Natural killer cell (primary cell): ENCODE measurements around the gene ZNF800. TPM values are rescaled to one million over a fixed set of nuclear protein-coding genes. Genes with fewer than 3 reads are reported as not detected.

Experiments
- ATAC-seq, 3 donors: fragments of 150-1000 bp in 2 of 3; fragments of 200-7000 bp in 1 of 3; cut with Tn5 transposase; 1 replicate in 1 of 3; 2 replicates in 2 of 3; pipeline ENCODE4 v1.10.0; 2021; ENCODE audit warnings: mild to moderate bottlenecking in 2 of 3, moderate library complexity in 2 of 3
- DNase-seq, 2 donors: peaks; one replicate each; pipeline versions ENCODE4 v3.0.0 to v3.0.0-alpha.2; 2013 to 2021; ENCODE audit warnings: mixed read lengths in 1 of 2
- H3K27ac ChIP-seq: one replicate; pipeline ENCODE4 v1.5.1; 2013; ENCODE audit warnings: mild to moderate bottlenecking, low read length
- H3K27me3 ChIP-seq: one replicate; pipeline ENCODE4 v1.6.1; 2013; ENCODE audit warnings: low read length; ENCODE audit not compliant: control insufficient read depth, insufficient read depth
- H3K36me3 ChIP-seq: one replicate; pipeline ENCODE4 v1.6.1; 2013; ENCODE audit warnings: low read length; ENCODE audit not compliant: control insufficient read depth, insufficient read depth
- H3K4me1 ChIP-seq: one replicate; pipeline ENCODE4 v1.6.1; 2013; ENCODE audit warnings: low read length; ENCODE audit not compliant: control insufficient read depth, insufficient read depth
- H3K4me3 ChIP-seq: one replicate; pipeline ENCODE4 v1.5.1; 2013; ENCODE audit warnings: low read length
- H3K9me3 ChIP-seq: one replicate; pipeline ENCODE4 v1.6.1; 2013; ENCODE audit warnings: low read length; ENCODE audit not compliant: control insufficient read depth, insufficient read depth
- H3K27ac Mint-ChIP-seq, 2 donors: one replicate each; pipeline ENCODE4 v1.8.0; 2022; ENCODE audit warnings: mild to moderate bottlenecking in 2 of 2, mixed read lengths in 2 of 2, moderate library complexity in 1 of 2
- H3K27me3 Mint-ChIP-seq, 2 donors: one replicate each; pipeline ENCODE4 v1.8.0; 2022; ENCODE audit warnings: low read depth in 2 of 2, mixed read lengths in 2 of 2
- H3K36me3 Mint-ChIP-seq: one replicate; pipeline ENCODE4 v1.8.0; 2022; ENCODE audit warnings: mixed read lengths
- H3K4me1 Mint-ChIP-seq, 2 donors: one replicate each; pipeline ENCODE4 v1.8.0; 2022; ENCODE audit warnings: mixed read lengths in 2 of 2
- H3K4me3 Mint-ChIP-seq: one replicate; pipeline ENCODE4 v1.8.0; 2022; ENCODE audit warnings: mild to moderate bottlenecking, moderate library complexity, mixed read lengths
- H3K9me3 Mint-ChIP-seq, 2 donors: one replicate each; pipeline ENCODE4 v1.8.0; 2022; ENCODE audit warnings: mixed read lengths in 2 of 2
- WGBS: methylation state at CpG from one replicate; pipeline ENCODE4 v1.1.7; 2013; ENCODE audit warnings: missing lambda C conversion rate; ENCODE audit not compliant: insufficient coverage; 5-methylcytosine and 5-hydroxymethylcytosine counted together
- intact Hi-C: fragments of 100-400 bp; cut with micrococcal nuclease; formaldehyde crosslinking; loops from one replicate; pipeline ENCODE4 v1.14.2; 2022
- total RNA-seq, 4 donors: library from RNA; stranded (reverse); fragments of 120-200 nt in 1 of 4; gene quantifications; one replicate each; pipeline versions ENCODE4 v1.2.3 to v1.2.4, GENCODE V29; 2013 to 2022
- TF ChIP-seq, protein P1 (sequence below): fragments of 200-600 bp; IDR thresholded peaks from one replicate; pipeline ENCODE4 v1.8.0; 2022; ENCODE audit warnings: antibody characterized with exemption

Gene ZNF800, protein sequence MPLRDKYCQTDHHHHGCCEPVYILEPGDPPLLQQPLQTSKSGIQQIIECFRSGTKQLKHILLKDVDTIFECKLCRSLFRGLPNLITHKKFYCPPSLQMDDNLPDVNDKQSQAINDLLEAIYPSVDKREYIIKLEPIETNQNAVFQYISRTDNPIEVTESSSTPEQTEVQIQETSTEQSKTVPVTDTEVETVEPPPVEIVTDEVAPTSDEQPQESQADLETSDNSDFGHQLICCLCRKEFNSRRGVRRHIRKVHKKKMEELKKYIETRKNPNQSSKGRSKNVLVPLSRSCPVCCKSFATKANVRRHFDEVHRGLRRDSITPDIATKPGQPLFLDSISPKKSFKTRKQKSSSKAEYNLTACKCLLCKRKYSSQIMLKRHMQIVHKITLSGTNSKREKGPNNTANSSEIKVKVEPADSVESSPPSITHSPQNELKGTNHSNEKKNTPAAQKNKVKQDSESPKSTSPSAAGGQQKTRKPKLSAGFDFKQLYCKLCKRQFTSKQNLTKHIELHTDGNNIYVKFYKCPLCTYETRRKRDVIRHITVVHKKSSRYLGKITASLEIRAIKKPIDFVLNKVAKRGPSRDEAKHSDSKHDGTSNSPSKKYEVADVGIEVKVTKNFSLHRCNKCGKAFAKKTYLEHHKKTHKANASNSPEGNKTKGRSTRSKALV
- total RNA-seq: 100 to 1,000 TPM in 2 of 3 donors, 10 to 100 TPM in 1; 93.3 to 107 (median 101) TPM
- total RNA-seq (2013): 90.3 TPM

GRCh38 chr7:127392566-127393367 lies at the start of gene ZNF800:
Gene ZNF800 (minus strand): TSS chr7:127392708. CDS start chr7:127391557, 1,151 bp downstream.
- H3K36me3 Mint-ChIP-seq: peaks cover 21% of the 10 kb centered on the region
- Histone ChIP-seq H3K27me3 (no peaks in the 10 kb centered on the region), H3K4me3 (peak within 1 kb of the TSS; percentile 88), H3K27ac (peak within 1 kb of the TSS; percentile 96), H3K9me3 (no peaks in the 10 kb centered on the region), H3K4me1 (peaks cover 15% of the 10 kb centered on the region), H3K36me3 (peaks cover 27% of the 10 kb centered on the region)
- TF ChIP-seq, protein P1, sequence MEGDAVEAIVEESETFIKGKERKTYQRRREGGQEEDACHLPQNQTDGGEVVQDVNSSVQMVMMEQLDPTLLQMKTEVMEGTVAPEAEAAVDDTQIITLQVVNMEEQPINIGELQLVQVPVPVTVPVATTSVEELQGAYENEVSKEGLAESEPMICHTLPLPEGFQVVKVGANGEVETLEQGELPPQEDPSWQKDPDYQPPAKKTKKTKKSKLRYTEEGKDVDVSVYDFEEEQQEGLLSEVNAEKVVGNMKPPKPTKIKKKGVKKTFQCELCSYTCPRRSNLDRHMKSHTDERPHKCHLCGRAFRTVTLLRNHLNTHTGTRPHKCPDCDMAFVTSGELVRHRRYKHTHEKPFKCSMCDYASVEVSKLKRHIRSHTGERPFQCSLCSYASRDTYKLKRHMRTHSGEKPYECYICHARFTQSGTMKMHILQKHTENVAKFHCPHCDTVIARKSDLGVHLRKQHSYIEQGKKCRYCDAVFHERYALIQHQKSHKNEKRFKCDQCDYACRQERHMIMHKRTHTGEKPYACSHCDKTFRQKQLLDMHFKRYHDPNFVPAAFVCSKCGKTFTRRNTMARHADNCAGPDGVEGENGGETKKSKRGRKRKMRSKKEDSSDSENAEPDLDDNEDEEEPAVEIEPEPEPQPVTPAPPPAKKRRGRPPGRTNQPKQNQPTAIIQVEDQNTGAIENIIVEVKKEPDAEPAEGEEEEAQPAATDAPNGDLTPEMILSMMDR: no peak
- intact Hi-C loops: loop anchor here (2.0 to 5.0 kb wide), 2 partner anchors 54 to 195 kb away; partner anchors contain the start of genes ARF5 and GCC1
- under 1% methylated on average over 66 of the region's 67 CpGs for WGBS
- peak within 1 kb of the TSS; percentile 96 to 97 for H3K27ac Mint-ChIP-seq
- H3K27me3 Mint-ChIP-seq: no peaks in the 10 kb centered on the region
- peak within 1 kb of the TSS; percentile 98 for H3K4me3 Mint-ChIP-seq
- H3K4me1 Mint-ChIP-seq: peaks cover 43 to 56% of the 10 kb centered on the region in 2 donors
- DNase-seq: peak; percentile 85 to 93
- no peaks in the 10 kb centered on the region for H3K9me3 Mint-ChIP-seq
- ATAC-seq: peak; percentile 80 to 93 (median 85)

DNA sequence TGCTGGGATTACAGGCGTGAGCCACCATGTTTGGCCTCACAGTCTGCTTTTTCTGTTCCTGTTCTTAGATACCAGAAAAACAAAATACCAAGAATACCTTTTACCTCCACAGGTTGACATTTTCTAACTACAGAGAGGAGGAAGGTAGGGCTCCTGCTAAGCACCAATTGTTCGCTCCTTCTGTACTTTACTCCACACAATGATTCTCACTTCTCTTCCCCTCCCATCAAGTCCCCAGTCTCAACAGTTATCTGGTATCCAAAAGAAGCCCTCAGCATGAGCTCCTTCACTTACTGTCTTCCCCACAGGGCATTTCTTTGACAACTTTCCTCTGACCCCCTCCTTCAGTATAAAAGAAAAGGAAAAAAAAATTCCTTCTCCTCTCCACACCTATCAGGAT lies 47.7 kb upstream of the ZNF800 start:
- H3K4me1 ChIP-seq: no peaks in the 10 kb centered on the region
- intact Hi-C loops: no loop called here
- Mint-ChIP-seq H3K4me1 (no peaks in the 10 kb centered on the region), H3K4me3 (no peak overlapping the region), H3K9me3 (no peaks in the 10 kb centered on the region), H3K27me3 (peaks cover 20 to 25% of the 10 kb centered on the region in 2 donors), H3K27ac (no peak overlapping the region), H3K36me3 (no peaks in the 10 kb centered on the region)
- H3K27ac ChIP-seq: no peak overlapping the region
- H3K27me3 ChIP-seq: no peaks in the 10 kb centered on the region
- no peak for DNase-seq
- H3K36me3 ChIP-seq: no peaks in the 10 kb centered on the region
- no peak overlapping the region for H3K4me3 ChIP-seq
- H3K9me3 ChIP-seq: no peaks in the 10 kb centered on the region
- 100% methylated on average over 2 of the region's 2 CpGs for WGBS
- TF ChIP-seq, protein P1: no peak
- ATAC-seq: no peak

GRCh38 chr7:127438836-127439235 lies 46.3 kb upstream of the ZNF800 start:
- peaks cover 17 to 20% of the 10 kb centered on the region in 2 donors for H3K27me3 Mint-ChIP-seq
- H3K9me3 Mint-ChIP-seq: no peaks in the 10 kb centered on the region
- ATAC-seq (no peak), DNase-seq (no peak)
- no peak overlapping the region for H3K4me3 ChIP-seq
- no peak overlapping the region for H3K27ac ChIP-seq
- no peak overlapping the region for H3K4me3 Mint-ChIP-seq
- intact Hi-C loops: no loop called here
- TF ChIP-seq, protein P1: no peak
- no peaks in the 10 kb centered on the region for H3K27me3 ChIP-seq
- no peaks in the 10 kb centered on the region for H3K36me3 ChIP-seq
- no peak overlapping the region for H3K27ac Mint-ChIP-seq
- no peaks in the 10 kb centered on the region for H3K36me3 Mint-ChIP-seq
- 90% methylated on average over 2 of the region's 2 CpGs for WGBS
- H3K4me1 Mint-ChIP-seq: no peaks in the 10 kb centered on the region
- no peaks in the 10 kb centered on the region for H3K9me3 ChIP-seq
- no peaks in the 10 kb centered on the region for H3K4me1 ChIP-seq
